ENCODE measurements around the gene SLC25A19.

DNA sequence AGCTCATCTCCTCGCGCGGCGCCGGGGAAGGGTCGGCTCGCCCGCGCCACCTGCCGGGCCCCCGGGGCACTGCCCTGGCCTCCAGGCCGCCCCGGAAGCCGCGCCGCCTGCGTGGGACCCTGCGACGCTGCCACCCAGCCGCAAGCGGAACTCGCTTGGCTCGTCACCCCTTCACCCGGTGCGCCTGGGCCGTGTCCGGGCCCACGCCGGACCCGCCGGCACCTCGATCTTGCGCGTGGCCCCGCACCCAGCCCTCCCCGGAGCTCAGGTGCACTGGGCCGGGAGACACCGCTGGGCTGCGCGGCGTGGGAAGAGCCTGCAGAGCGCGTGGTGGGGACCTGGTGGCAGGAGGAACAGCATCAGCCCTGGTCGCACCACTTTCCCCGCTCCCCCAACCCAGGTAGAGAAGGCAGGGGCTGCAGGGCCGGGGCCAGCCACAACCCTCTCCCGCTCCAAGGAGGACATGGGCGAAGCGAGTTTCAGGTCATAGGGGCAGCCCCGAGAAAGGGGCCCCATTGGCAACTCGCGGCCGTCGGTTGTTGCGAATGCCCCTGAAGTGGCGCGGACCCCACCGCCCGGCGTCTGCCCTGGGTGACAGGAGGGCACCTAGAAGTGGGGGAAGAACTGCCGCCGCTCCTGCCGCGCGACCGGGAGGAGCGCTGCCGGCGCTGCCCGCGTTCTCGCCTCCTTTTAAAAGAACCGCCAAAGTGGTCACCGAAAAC is 17.8 kb downstream of the SLC25A19 start:
- TF ChIP-seq, protein P1, sequence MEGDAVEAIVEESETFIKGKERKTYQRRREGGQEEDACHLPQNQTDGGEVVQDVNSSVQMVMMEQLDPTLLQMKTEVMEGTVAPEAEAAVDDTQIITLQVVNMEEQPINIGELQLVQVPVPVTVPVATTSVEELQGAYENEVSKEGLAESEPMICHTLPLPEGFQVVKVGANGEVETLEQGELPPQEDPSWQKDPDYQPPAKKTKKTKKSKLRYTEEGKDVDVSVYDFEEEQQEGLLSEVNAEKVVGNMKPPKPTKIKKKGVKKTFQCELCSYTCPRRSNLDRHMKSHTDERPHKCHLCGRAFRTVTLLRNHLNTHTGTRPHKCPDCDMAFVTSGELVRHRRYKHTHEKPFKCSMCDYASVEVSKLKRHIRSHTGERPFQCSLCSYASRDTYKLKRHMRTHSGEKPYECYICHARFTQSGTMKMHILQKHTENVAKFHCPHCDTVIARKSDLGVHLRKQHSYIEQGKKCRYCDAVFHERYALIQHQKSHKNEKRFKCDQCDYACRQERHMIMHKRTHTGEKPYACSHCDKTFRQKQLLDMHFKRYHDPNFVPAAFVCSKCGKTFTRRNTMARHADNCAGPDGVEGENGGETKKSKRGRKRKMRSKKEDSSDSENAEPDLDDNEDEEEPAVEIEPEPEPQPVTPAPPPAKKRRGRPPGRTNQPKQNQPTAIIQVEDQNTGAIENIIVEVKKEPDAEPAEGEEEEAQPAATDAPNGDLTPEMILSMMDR (conservative IDR thresholded peaks at IDR 0.05 in 1 of 2, IDR thresholded peaks at IDR 0.05 in 1 of 2; ENCODE audit: low read depth in 1 of 2, low read length in 2 of 2), result peak; percentile 26 to 33
- no peak for TF ChIP-seq EZH2 (IDR thresholded peaks at IDR 0.05; ENCODE audit: low read length, missing control alignments)

Data from fibroblast of lung (primary cell).